ENCODE results near the gene RRN3. TPM values are rescaled to one million over a fixed set of nuclear protein-coding genes. Genes with fewer than 3 reads are reported as not detected.
"Not testable (repeated sequence)": the region's sequence is repeated elsewhere in the genome, so short reads cannot be mapped to it uniquely, and the experiment has no call there.

The RRN3 gene
- total and polyA plus RNA-seq, 2 donors (not counting 3 experiments of a cell fraction or from before 2014, with no cell fraction given), result 15.1 to 26.5 TPM

GRCh38 chr16:15096583-15096972, 2.5 kb upstream of the RRN3 start:
- DNase-seq (ENCODE audit: low read depth, low spot score); POLR2A ChIA-PET; H3K9me3 ChIP-seq (replicated peaks; ENCODE audit: control insufficient read depth, insufficient read depth, low read length); CTCF ChIA-PET; intact Hi-C loops (cut with micrococcal nuclease); H3K4me3 ChIP-seq (replicated peaks in 1 of 3; ENCODE audit: insufficient read depth in 1 of 3, low read depth in 1 of 3, low read length in 3 of 3); dilution Hi-C loops (cut with MboI; ENCODE audit: extremely low pct_ligation_motif_present, low sequenced_read_pairs); FAIRE-seq; BruUV-seq (replicated peaks); H3K4me1 ChIP-seq (ENCODE audit: control insufficient read depth, extremely low read depth, insufficient read depth, low read length); H2AFZ ChIP-seq (ENCODE audit: low read depth, low read length); H4K20me1 ChIP-seq (replicated peaks; ENCODE audit: control insufficient read depth, extremely low read depth, insufficient read depth, low read length); H3K9ac ChIP-seq (replicated peaks; ENCODE audit: extremely low read depth, insufficient read depth, low read length); H3K4me2 ChIP-seq (ENCODE audit: insufficient read depth, low read length); H3K9me1 ChIP-seq (replicated peaks; ENCODE audit: control insufficient read depth, extremely low read depth, insufficient read depth, low read length); H3K36me3 ChIP-seq (ENCODE audit: control insufficient read depth in 2 of 2, extremely low read depth in 1 of 2, insufficient read depth in 2 of 2, low read length in 2 of 2); H3K27ac ChIP-seq (ENCODE audit: insufficient read depth, low read depth, low read length); H3K27me3 ChIP-seq (ENCODE audit: control insufficient read depth in 2 of 2, insufficient read depth in 2 of 2, low read length in 2 of 2): not testable (repeated sequence)
- H3K79me2 ChIP-seq (ENCODE audit: control insufficient read depth, insufficient read depth, low read length), result peaks cover 15% of the 10 kb centered on the region

GRCh38 chr16:15093571-15093954, 509 bp downstream of the RRN3 start:
- Histone ChIP-seq H3K79me2 (ENCODE audit: control insufficient read depth, insufficient read depth, low read length) (peaks cover 15% of the 10 kb centered on the region), H3K4me2 (ENCODE audit: insufficient read depth, low read length) (peak overlapping the region; percentile 63), H3K4me3 (replicated peaks in 1 of 3; ENCODE audit: insufficient read depth in 1 of 3, low read depth in 1 of 3, low read length in 3 of 3) (peak overlapping the region; percentile 40 to 84 (median 66)), H3K9ac (replicated peaks; ENCODE audit: extremely low read depth, insufficient read depth, low read length) (peak overlapping the region; percentile 93), H3K27ac (ENCODE audit: insufficient read depth, low read depth, low read length) (peak overlapping the region; percentile 68)
- H2AFZ ChIP-seq (ENCODE audit: low read depth, low read length); H3K4me1 ChIP-seq (ENCODE audit: control insufficient read depth, extremely low read depth, insufficient read depth, low read length); FAIRE-seq; intact Hi-C loops (cut with micrococcal nuclease); H3K36me3 ChIP-seq (ENCODE audit: control insufficient read depth in 2 of 2, extremely low read depth in 1 of 2, insufficient read depth in 2 of 2, low read length in 2 of 2); H3K9me1 ChIP-seq (replicated peaks; ENCODE audit: control insufficient read depth, extremely low read depth, insufficient read depth, low read length); H3K9me3 ChIP-seq (replicated peaks; ENCODE audit: control insufficient read depth, insufficient read depth, low read length); H3K27me3 ChIP-seq (ENCODE audit: control insufficient read depth in 2 of 2, insufficient read depth in 2 of 2, low read length in 2 of 2); CTCF ChIA-PET; DNase-seq (ENCODE audit: low read depth, low spot score); H4K20me1 ChIP-seq (replicated peaks; ENCODE audit: control insufficient read depth, extremely low read depth, insufficient read depth, low read length); dilution Hi-C loops (cut with MboI; ENCODE audit: extremely low pct_ligation_motif_present, low sequenced_read_pairs); POLR2A ChIA-PET: not testable (repeated sequence)
- BruUV-seq (replicated peaks), result TSS peak; percentile 76

DNA sequence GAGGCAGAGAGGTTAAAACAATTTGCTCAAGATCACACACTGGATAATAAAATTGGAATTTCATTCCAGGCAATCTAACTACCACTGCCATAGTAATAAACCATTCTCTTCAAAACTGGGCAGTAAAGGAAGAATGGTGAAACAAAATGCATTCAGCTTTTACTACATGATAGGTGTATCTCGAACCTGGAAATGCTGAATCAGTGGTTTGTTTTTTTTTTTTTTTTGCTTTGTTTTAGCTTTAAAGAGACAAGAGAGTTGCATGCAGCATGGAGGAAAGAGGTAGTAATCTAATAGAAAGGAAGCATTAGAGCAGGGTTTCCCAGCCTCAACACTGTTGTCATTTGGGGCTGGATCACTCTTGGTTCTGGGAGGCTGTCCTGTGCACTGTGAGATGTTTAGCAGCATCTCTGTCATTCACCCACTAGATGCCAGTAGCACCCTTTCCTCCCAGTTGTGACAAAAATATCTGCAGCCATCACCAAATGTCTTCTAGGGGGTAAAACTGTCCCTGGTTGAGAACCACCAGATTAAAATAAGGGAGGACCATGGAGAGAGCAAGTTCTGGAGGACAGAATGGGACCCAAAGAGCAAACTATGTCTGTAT, 3.3 kb downstream of the RRN3 start:
- H3K4me2 ChIP-seq (ENCODE audit: insufficient read depth, low read length); H4K20me1 ChIP-seq (replicated peaks; ENCODE audit: control insufficient read depth, extremely low read depth, insufficient read depth, low read length); DNase-seq (ENCODE audit: low read depth, low spot score); H3K9me3 ChIP-seq (replicated peaks; ENCODE audit: control insufficient read depth, insufficient read depth, low read length); H2AFZ ChIP-seq (ENCODE audit: low read depth, low read length); H3K4me1 ChIP-seq (ENCODE audit: control insufficient read depth, extremely low read depth, insufficient read depth, low read length); dilution Hi-C loops (cut with MboI; ENCODE audit: extremely low pct_ligation_motif_present, low sequenced_read_pairs); intact Hi-C loops (cut with micrococcal nuclease); H3K9ac ChIP-seq (replicated peaks; ENCODE audit: extremely low read depth, insufficient read depth, low read length); CTCF ChIA-PET; H3K36me3 ChIP-seq (ENCODE audit: control insufficient read depth in 2 of 2, extremely low read depth in 1 of 2, insufficient read depth in 2 of 2, low read length in 2 of 2); BruUV-seq (replicated peaks); POLR2A ChIA-PET; H3K27ac ChIP-seq (ENCODE audit: insufficient read depth, low read depth, low read length); H3K27me3 ChIP-seq (ENCODE audit: control insufficient read depth in 2 of 2, insufficient read depth in 2 of 2, low read length in 2 of 2); H3K4me3 ChIP-seq (replicated peaks in 1 of 3; ENCODE audit: insufficient read depth in 1 of 3, low read depth in 1 of 3, low read length in 3 of 3); FAIRE-seq; H3K9me1 ChIP-seq (replicated peaks; ENCODE audit: control insufficient read depth, extremely low read depth, insufficient read depth, low read length): not testable (repeated sequence)
- peaks cover 15% of the 10 kb centered on the region for H3K79me2 ChIP-seq (ENCODE audit: control insufficient read depth, insufficient read depth, low read length)

DNA sequence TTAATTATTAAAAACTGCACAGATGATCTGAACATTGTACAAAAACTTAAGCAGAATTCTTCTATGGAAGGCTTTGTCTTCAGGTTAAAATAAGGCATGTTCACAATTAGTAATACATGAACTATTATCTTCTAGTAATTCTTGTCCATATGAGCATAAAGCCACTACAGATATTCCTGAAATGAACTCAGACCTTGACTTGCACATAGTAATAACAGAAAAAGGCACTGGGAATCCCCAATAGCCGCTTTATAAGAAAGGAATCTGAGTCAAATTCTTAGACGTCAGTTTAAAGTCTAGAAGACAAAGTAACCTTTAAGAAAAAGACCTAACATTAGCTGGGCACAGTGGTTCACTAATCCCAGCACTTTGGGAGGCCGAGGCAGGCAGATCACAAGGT, 11.3 kb downstream of the RRN3 start:
- H3K9ac ChIP-seq (replicated peaks; ENCODE audit: extremely low read depth, insufficient read depth, low read length); H3K4me2 ChIP-seq (ENCODE audit: insufficient read depth, low read length); POLR2A ChIA-PET; H2AFZ ChIP-seq (ENCODE audit: low read depth, low read length); FAIRE-seq; H3K27ac ChIP-seq (ENCODE audit: insufficient read depth, low read depth, low read length); H3K27me3 ChIP-seq (ENCODE audit: control insufficient read depth in 2 of 2, insufficient read depth in 2 of 2, low read length in 2 of 2); H3K79me2 ChIP-seq (ENCODE audit: control insufficient read depth, insufficient read depth, low read length); CTCF ChIA-PET; H4K20me1 ChIP-seq (replicated peaks; ENCODE audit: control insufficient read depth, extremely low read depth, insufficient read depth, low read length); BruUV-seq (replicated peaks); H3K4me3 ChIP-seq (replicated peaks in 1 of 3; ENCODE audit: insufficient read depth in 1 of 3, low read depth in 1 of 3, low read length in 3 of 3); dilution Hi-C loops (cut with MboI; ENCODE audit: extremely low pct_ligation_motif_present, low sequenced_read_pairs); H3K36me3 ChIP-seq (ENCODE audit: control insufficient read depth in 2 of 2, extremely low read depth in 1 of 2, insufficient read depth in 2 of 2, low read length in 2 of 2); H3K9me1 ChIP-seq (replicated peaks; ENCODE audit: control insufficient read depth, extremely low read depth, insufficient read depth, low read length); intact Hi-C loops (cut with micrococcal nuclease); DNase-seq (ENCODE audit: low read depth, low spot score); H3K4me1 ChIP-seq (ENCODE audit: control insufficient read depth, extremely low read depth, insufficient read depth, low read length); H3K9me3 ChIP-seq (replicated peaks; ENCODE audit: control insufficient read depth, insufficient read depth, low read length): not testable (repeated sequence)
